Measurements from ENCODE around the gene ST3GAL3. TPM values are rescaled to one million over a fixed set of nuclear protein-coding genes. Genes with fewer than 3 reads are reported as not detected.

Gene ST3GAL3
- total RNA-seq, 1 donor: 16.8 TPM

DNA sequence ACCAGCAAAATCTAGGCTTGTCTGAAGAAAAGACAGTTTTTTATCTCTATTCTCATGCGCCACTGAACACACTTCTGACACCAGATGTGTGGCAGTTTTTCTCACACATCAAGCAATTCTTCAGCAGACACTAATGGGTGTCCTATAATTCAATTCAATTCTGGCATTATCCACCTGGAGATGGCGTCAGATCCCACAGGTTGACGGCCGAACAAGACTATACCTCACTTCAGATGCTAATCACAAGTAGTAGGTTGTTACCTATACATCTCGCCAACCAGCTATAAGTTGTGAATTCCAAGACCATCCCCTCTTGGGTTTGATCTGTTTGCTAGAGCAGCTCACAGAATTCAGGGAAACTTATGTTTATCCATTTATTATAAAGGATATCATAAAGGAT lies 136.3 kb downstream of the ST3GAL3 start:
- H3K4me3 ChIP-seq (ENCODE audit: low read depth, low read length): no peak overlapping the region
- TF ChIP-seq, protein P1, sequence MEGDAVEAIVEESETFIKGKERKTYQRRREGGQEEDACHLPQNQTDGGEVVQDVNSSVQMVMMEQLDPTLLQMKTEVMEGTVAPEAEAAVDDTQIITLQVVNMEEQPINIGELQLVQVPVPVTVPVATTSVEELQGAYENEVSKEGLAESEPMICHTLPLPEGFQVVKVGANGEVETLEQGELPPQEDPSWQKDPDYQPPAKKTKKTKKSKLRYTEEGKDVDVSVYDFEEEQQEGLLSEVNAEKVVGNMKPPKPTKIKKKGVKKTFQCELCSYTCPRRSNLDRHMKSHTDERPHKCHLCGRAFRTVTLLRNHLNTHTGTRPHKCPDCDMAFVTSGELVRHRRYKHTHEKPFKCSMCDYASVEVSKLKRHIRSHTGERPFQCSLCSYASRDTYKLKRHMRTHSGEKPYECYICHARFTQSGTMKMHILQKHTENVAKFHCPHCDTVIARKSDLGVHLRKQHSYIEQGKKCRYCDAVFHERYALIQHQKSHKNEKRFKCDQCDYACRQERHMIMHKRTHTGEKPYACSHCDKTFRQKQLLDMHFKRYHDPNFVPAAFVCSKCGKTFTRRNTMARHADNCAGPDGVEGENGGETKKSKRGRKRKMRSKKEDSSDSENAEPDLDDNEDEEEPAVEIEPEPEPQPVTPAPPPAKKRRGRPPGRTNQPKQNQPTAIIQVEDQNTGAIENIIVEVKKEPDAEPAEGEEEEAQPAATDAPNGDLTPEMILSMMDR (IDR thresholded peaks at IDR 0.05; ENCODE audit: insufficient read depth, low read depth, low read length): no peak
- no peak for DNase-seq (ENCODE audit: low read depth)

DNA sequence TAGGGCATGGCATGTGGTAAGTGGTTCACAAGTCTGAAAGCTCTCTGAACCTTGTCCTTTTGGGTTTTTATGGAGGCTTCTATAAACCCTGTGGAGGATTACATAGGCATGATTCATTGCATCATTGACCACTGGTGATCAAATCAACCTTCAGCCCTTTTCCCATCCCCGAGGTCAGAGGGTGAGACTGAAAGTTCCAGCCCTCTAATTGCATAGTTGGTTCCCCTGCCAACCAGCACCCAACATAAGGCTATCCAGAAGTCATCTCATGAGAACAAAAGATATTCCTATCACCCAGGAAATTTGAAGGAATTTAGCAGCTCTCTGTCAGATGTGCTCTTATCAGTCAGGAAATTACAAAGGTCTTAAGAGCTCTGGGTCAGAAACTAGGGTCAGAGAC lies 136.8 kb downstream of the ST3GAL3 start:
- TF ChIP-seq, protein P1 (IDR thresholded peaks at IDR 0.05; ENCODE audit: insufficient read depth, low read depth, low read length): no peak
- DNase-seq (ENCODE audit: low read depth): peak; percentile 84
- H3K4me3 ChIP-seq (ENCODE audit: low read depth, low read length): no peak overlapping the region

DNA sequence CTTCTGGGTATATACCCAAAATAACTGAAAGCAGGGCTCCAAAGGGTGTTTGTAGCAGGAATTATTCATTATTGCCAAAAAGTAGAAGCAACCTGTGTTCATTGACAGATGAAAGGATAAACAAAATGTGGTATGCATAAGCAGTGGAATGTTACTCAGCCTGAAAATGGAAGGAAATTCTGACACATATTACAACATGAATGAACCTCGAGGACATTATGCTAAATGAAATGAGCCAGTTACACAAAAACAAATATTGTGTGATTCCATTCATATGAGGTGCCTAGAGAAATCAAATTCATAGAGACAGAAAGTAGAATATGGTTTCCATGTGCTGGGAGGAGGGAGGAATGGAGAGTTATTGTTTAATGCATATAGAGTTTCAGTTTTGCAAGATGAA lies 140.0 kb downstream of the ST3GAL3 start:
- DNase-seq (ENCODE audit: low read depth): peak; percentile 58
- H3K4me3 ChIP-seq (ENCODE audit: low read depth, low read length): no peak overlapping the region
- TF ChIP-seq, protein P1 (IDR thresholded peaks at IDR 0.05; ENCODE audit: insufficient read depth, low read depth, low read length): no peak

DNA sequence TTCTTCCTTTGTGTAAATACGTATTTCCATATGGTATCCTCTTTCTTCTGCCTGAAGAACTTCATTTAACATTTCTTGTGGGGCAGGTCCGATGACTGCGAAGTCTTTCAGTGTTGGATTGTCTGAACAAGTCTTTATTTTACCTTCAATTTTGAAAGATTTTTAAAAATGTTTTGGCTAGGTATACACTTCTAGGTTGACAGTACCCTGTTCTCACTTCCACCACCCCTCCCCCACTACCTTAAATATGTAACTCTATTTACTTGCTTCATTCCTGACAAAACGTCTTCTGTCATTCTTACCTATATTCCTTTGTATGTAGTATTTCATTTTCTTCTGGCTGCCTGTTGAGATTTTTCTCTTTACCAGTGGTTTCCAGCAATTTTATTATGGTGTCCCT lies 140.5 kb downstream of the ST3GAL3 start:
- TF ChIP-seq, protein P1 (IDR thresholded peaks at IDR 0.05; ENCODE audit: insufficient read depth, low read depth, low read length): no peak
- no peak overlapping the region for H3K4me3 ChIP-seq (ENCODE audit: low read depth, low read length)
- DNase-seq (ENCODE audit: low read depth): no peak

DNA sequence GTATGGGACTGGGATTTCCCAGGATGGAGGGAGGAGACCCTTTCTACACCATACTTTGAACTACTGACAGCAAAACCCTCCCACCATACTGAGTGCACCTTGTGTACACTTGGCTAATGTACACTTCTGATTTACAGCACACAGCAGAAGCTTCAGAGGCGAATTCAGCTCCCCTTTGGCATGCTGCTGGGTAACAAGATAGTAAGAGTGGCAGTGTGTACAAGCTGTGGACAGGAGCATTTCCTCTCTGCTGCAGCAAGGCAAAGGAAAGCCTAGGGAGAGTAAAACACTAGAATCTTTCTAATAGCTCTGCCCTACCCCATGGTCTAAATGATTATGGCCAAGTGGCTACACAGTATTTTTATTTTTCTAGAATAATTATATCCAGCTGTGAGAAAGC lies 142.3 kb downstream of the ST3GAL3 start:
- TF ChIP-seq, protein P1 (IDR thresholded peaks at IDR 0.05; ENCODE audit: insufficient read depth, low read depth, low read length): no peak

GRCh38 chr1:43850591-43851233 lies 143.4 kb downstream of the ST3GAL3 start:
- no peak for DNase-seq (ENCODE audit: low read depth)
- no peak overlapping the region for H3K4me3 ChIP-seq (ENCODE audit: low read depth, low read length)
- TF ChIP-seq, protein P1 (IDR thresholded peaks at IDR 0.05; ENCODE audit: insufficient read depth, low read depth, low read length): no peak

More for the DNA sequence above, 142.3 kb downstream of the ST3GAL3 start:
- H3K4me3 ChIP-seq (ENCODE audit: low read depth, low read length): no peak overlapping the region
- no peak for DNase-seq (ENCODE audit: low read depth)

All from fibroblast of villous mesenchyme (primary cell).